ENCODE results near the gene MICAL1.
A peak's percentile ranks its signal among the peaks of the same experiment; 100 is the strongest.

The MICAL1 gene

DNA sequence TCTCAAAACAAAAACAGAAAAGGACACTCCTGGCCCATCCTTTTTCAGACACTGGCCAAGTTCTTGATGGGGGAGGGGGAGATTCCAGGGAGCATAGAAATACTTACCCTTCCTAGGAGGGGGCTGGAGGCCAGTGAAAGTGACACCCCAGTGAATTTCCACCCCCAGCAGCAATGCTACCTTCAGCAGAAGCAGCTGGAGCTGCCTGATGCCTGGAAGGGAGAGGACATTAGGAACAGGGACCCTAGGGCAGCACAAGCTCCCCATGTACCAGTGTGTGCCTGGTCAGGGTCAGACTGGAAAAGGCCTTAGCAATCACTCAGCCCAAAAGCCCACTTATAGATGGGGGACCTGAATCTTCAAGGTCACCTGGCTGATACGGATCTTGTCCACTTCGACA lies 2.4 kb downstream of the MICAL1 start:
- no peak for DNase-seq

GRCh38 chr6:109452181-109452580 lies 3.4 kb downstream of the MICAL1 start:
- no peak for DNase-seq

DNA sequence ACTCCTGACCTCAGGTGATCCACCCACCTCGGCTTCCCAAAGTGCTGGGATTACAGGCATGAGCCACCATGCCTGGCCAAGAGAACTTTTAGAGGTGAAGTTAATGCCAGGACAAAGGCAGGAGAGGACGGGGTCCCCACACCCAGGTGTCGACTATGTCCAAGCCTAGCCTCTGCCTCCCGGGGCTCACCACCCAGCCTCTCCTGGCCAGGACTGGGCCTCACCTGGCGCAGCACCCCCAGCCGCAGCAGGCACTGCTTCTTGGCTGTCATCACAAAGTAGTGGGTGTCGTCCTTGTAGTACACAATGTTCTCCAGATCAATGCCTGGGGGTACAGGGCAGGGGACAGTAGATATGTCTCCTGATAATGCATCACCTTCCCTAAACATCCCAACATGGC lies 4.2 kb downstream of the MICAL1 start:
- no peak for DNase-seq

DNA sequence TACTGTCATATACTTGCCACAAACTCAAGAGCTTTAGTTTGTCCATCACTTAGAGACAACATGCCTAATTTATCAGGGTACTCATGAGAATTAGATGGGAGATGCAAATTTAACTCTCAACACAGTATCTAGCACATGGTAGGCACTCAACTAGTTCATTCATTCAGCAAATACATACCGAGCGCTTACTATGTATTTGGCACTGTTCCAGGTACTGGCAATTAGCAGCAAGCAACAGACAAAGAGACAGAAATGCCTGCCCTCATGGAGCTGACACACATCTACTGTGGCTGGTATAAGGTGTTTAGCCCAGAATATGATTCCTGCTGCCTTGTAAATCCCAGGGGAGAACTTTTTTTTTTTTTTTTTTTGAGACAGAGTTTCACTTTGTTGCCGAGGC lies 4.8 kb downstream of the MICAL1 start:
- DNase-seq = no peak

DNA sequence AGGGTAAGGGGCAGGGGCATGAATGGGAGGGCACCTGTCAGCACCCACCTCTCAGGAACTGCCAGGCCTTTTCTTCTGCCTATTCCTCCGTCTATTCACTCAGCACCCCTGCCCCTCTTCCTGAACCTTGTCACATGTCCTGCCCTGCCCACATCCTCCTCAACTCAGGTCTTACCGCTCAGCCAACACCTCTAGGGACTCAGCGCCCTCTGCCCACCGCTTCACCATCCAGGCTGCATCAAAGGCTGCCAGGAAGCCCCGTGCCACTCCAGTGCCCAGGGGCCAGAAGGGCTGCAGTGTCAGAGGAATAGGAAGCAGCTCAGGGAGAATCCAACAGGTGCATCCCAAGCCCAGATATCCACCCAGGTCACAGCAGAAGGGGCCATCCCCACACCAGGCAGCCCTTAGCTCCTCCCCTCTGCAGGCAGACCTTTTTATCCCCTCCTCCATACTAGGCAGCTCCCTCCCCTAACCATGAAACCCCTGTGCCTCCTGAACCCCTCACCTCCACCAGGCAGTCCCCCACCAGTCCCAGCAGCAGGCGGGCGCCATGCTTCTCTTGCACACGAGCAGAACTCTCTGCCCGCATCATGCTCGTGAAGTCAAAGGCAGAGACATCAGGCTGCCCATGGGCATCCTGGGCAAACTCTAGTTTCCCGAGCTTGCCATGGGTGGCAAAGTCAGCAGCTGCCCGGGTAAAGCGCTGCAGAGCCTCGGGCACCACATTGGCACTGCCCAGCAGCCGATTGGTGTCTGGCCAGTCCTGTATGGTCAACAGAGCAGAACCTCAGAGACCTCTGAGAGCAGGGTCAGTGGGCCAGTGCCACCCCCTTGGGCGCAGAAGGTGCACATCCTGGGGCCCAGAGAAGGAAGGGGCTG lies 5.5 kb downstream of the MICAL1 start:
- DNase-seq = no peak

DNA sequence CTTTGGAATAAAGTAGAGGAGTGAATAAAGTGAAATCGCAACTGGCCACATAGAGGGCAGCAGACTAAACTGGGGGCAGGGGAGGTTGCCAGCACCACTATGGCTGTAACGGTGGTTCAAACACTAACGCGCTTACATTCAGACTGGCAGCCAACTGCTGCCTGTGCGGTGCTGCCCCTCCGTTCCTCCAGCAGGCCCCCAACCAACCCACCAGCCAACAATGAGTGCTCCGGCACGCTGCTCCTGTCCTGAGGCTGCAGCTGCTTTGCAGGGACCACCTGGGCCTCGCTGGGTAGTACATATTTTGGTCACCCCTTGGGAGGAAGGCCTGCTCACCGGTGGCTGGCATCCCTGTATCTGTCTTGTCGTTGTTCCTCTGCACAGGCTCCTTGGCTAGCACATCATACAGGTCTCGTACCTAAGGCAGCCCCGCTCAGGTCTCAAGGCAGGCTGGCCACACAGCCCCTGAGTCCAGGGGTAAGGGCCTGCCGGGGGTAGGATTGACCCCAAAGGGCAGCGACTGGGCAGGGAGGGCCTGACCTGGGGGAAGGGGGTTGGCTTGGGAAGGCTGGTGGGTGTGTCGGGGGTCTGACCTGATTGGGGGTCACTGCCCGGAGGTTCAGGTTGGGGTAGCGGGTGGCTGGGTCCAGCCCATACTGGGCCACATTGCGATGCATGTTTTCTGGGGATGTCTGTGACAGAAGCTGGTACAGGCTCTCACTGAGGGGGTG lies 6.3 kb downstream of the MICAL1 start:
- DNase-seq = no peak

DNA sequence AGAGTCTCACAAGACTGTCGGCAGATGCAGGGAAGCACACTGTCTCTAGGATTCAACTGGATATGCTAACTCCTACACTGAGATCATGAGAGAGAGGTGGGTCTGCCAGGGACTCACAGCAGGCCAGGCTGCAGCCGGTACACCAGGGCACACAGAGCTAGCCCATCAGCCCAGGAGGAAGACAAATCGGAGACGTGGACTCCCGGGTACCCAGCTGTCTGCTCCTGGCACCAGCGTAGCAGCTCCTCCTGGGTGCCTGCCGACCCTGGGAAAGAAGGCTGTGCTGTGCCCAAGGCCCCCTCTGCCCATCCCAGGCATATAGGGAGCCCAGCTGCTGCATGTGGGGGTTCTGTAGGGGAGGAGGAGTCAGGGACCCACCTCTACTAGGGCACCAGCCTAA lies 7.0 kb downstream of the MICAL1 start:
- no peak for DNase-seq

DNA sequence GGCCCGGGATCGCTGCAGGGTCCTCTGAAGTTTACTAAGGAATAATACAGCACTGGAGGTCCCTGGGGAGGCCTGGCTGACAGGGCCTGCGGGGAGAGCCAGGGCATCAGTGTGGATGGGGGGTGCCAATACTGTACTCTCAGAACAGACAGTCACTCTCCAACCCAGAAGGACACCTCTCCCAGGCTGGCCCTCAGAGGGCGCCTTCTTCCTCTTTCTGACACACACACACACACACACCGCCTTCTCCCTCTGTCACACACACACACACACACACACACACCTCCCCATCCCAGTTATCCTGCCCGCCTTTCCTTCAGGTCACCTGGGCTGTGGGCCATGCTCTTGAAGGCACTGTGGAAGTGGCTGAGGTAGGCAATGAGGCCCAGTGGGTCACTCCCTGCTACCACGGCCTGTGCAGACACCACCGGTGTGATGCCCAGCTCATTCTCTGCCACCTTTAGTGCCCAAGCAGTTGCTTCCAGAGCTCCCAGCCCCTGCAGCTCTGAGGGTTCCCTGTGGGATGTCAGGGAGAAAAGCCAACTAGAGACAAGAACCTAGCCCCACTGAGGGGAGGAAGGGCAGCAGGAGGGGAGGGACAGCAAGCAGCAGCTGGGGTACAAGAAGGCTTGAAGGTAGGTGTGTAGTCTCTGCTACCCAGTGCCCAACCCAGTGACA lies 7.6 kb downstream of the MICAL1 start:
- no peak for DNase-seq

GRCh38 chr6:109447087-109447486 lies 8.5 kb downstream of the MICAL1 start:
- DNase-seq = no peak

GRCh38 chr6:109446541-109446940 lies 9.0 kb downstream of the MICAL1 start:
- DNase-seq = no peak

- DNase-seq = no peak
Measured at GRCh38 chr6:109446072-109446471, 9.5 kb downstream of the MICAL1 start.

GRCh38 chr6:109445382-109445781 lies 10.2 kb downstream of the MICAL1 start:
- DNase-seq = no peak

DNA sequence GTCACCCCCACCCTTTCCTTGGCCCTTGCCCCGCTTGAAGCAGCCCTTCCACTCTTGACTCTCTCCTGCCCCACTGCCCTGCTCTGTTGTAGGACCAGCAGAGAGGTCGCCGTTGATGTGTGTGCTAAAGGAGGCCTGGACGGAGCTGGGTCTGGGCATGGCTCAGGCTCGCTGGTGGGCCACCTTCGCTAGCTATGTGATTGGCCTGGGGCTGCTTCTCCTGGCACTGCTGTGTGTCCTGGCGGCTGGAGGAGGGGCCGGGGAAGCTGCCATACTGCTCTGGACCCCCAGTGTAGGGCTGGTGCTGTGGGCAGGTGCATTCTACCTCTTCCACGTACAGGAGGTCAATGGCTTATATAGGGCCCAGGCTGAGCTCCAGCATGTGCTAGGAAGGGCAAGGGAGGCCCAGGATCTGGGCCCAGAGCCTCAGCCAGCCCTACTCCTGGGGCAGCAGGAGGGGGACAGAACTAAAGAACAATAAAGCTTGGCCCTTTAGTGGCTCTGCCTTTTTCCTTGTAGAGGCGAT lies 12.1 kb downstream of the MICAL1 start:
- no peak for DNase-seq

DNA sequence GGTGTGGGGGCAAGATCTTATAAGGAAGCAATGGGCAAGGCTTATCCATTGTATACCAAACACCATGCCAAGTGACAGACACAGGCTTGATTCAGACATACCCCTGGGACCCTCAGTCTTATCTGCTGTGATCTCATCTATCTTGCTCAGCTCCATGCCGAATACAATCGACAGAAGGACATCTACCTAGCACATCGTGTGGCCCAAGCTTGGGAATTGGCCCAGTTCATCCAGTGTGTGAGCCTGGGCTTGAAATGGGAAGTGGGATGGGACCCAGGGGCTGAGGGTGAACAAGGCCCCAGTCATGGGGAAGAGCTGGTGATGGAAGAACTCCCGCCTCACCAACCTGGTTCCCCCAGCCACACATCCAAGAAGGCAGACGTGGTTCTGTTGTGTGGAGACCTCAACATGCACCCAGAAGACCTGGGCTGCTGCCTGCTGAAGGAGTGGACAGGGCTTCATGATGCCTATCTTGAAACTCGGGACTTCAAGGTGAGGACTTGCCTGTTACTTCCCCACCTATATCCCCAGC lies 13.1 kb downstream of the MICAL1 start:
- no peak for DNase-seq

DNA sequence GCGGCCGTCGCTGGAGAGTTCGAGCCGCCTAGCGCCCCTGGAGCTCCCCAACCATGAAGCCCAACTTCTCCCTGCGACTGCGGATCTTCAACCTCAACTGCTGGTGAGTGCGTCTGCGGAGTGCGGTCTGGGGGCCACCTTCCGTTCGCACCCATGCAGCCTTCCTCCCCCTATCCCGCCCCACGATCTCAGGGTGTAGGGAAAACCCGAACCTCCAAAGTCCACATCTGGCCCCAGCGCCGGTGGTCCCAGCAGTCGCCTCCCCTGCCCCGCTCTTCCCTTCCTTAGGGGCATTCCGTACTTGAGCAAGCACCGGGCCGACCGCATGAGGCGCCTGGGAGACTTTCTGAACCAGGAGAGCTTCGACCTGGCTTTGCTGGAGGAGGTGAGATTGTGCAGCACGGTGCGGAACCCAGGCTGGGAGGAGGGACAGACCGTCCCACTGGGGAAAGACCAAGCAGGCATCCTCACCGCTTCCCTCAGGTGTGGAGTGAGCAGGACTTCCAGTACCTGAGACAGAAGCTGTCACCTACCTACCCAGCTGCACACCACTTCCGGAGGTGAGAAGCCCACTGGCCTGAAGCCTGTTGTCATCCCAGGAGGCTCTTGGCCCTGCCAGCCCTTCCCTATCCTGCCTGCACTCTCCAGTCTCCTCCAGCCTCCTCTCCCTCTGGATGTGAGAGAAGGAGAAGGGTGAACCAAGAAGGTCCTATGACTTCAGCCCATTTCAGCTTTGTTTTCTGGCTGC lies 14.3 kb downstream of the MICAL1 start:
- peak; percentile 31 to 47 for DNase-seq

DNA sequence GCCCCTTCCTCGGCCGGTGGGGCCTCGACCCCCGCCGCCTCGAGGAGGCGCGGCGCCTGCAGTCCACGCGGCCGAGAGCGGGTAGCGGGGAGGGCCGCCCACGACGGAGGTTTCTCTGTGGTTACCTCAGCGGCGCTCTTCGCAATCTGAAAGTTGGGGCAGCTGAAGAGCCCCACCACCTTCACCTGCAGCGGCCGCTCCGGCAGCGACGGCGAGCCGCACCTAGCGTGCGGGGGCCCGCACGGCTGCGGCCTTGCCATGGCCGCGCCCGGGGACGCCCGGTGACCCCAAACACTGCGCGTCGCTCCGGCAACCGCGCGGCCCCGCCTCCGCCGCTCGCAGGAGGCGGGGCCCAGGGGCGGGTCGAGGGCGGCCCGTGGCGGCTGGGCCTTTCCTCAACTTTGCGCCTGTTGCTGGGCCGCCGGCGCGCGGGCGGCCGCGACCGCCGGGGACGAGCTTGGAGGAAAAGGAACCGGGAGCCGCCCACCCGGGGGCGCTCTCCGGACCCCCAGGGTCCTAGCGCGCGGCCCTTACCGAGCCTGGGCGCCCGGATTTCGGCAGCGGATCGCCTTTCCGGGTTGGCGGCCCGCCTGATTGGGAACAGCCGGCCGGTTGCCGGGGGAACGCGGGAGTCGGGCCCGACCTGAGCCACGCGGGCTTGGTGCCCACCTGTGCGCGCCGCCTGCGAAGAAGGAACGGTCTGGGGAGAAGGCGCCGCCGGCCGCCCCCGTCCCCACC lies 15.1 kb downstream of the MICAL1 start, which contains the start of the genes PPIL6 and SMPD2:
TSS of gene PPIL6 (minus strand) at position 298 of the 738 bp plus-strand sequence. CDS start at position 260, 38 bp downstream.
TSS of gene SMPD2 (plus strand) at position 394 of the 738 bp plus-strand sequence. CDS start 398 bp downstream, outside the sequence.
- peak; percentile 74 to 77 for DNase-seq

DNA sequence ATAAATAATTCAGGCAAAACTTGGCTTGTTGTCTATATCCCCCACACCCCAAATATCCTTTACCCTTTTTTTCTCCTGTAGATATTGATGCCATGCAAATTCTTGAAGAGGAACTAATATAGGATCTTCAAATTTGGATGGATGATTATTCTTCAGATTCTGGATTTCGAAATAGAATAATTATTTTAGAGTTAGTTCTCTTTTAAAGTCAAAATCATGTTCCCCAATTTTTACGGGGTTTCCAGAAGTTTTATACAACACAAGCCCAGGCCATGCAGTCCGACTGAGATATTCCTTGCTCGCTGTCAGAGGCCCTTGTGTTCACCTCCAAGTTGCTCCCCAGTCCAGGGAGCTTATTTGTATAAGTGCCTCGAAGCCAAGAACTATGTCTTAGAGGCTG lies 19.5 kb downstream of the MICAL1 start:
- DNase-seq = no peak

DNA sequence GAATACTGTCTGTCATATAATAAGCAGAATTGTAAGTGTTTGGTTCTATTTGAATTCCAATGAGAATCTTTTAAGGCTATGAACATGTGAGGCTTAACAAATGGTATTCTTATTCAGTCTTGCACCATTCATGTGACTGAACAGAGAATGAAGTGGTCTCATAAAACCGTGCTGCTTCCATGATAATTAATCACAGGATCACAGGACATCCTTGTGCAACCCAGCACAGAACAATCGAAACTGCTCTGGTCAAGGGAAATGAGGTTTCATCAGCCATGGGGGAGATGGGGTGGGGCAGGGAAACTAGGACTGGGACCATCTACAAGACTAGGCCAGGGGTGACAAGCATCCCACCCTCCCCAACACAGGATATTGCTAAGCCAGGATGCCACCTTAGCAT lies 21.1 kb downstream of the MICAL1 start:
- DNase-seq = no peak

DNA sequence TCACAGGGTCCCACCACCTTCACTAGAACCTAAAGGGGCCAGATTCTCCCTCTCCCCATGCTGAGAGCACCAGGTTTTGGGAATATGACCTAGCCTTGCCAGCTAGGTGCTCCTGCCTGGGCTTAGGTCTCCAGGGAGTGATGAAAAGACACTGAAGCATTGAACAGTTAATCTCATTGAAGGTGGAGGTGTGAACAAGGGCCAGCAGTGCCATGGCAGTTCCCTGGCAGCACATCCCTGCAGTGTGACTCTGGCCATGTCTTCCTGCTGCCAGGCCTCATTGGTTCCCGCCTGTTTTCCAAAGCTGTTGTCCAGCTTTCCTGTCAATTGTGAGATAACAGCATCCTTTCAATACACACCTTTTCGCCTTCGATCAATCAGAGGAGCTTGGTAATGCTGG lies 26.1 kb downstream of the MICAL1 start:
- no peak for DNase-seq

- DNase-seq = no peak
Measured at GRCh38 chr6:109428889-109429477, 26.6 kb downstream of the MICAL1 start.

GRCh38 chr6:109424946-109425345 lies 30.6 kb downstream of the MICAL1 start:
- DNase-seq = no peak

Measured in activated CD4-positive, alpha-beta T cell treated with anti-CD3 and anti-CD28 coated beads, Interleukin-2, amount 50 U/mL, for 48 hours (primary cell).